Activated CD4-positive, alpha-beta T cell treated with anti-CD3 and anti-CD28 coated beads for 36 hours (primary cell): ENCODE measurements around the gene NHLH2. TPM values are rescaled to one million over a fixed set of nuclear protein-coding genes. Genes with fewer than 3 reads are reported as not detected.
A peak's percentile ranks its signal among the peaks of the same experiment; 100 is the strongest.

ENCODE experiments used
- ATAC-seq: fragments of 200-7000 bp; cut with Tn5 transposase; one replicate; pipeline ENCODE4 v1.10.0; 2021; ENCODE audit warnings: mild to moderate bottlenecking, moderate library complexity
- CTCF ChIA-PET: fragments of 350-600 bp; sonication (Branson Sonifier 250); formaldehyde crosslinking; loops from one replicate; lab custom pipeline; 2021; ENCODE audit warnings: antibody characterized with exemption; lab: Charles Lee
- POLR2A ChIA-PET: fragments of 350-600 bp; sonication (Branson Sonifier 250); formaldehyde crosslinking; loops from one replicate; lab custom pipeline; 2021; ENCODE audit warnings: antibody characterized with exemption, inconsistent platforms; lab: Charles Lee
- DNase-seq: peaks from one replicate; pipeline ENCODE4 v3.0.0-alpha.2; 2020
- H3K27ac Mint-ChIP-seq: one replicate; pipeline ENCODE4 v1.8.0; 2021; ENCODE audit warnings: mixed read lengths
- H3K27me3 Mint-ChIP-seq: one replicate; pipeline ENCODE4 v1.8.0; 2021; ENCODE audit warnings: mixed read lengths
- H3K36me3 Mint-ChIP-seq: one replicate; pipeline ENCODE4 v1.8.0; 2021; ENCODE audit warnings: low read depth, mixed read lengths
- H3K4me1 Mint-ChIP-seq: one replicate; pipeline ENCODE4 v1.8.0; 2021; ENCODE audit warnings: mixed read lengths
- H3K4me3 Mint-ChIP-seq: one replicate; pipeline ENCODE4 v1.8.0; 2021; ENCODE audit warnings: mild to moderate bottlenecking, moderate library complexity, mixed read lengths
- H3K9me3 Mint-ChIP-seq: one replicate; pipeline ENCODE4 v1.8.0; 2021; ENCODE audit warnings: low read depth, mixed read lengths
- intact Hi-C, 2 experiments: fragments of 100-400 bp; cut with DNase I in 1 of 2; cut with micrococcal nuclease in 1 of 2; formaldehyde crosslinking; loops; one replicate each; pipeline versions ENCODE4 v1.14.2 to v1.15.1; 2022 to 2024; cut with DNase I, micrococcal nuclease
- total RNA-seq, 2 experiments: library from RNA; stranded (reverse); gene quantifications; one replicate each; pipeline ENCODE4 v1.2.3, GENCODE V29; 2021

Gene NHLH2
- total RNA-seq, 2 experiments from 2014 or later, result not detected

GRCh38 chr1:115837341-115837739, 3.6 kb downstream of the NHLH2 start:
- CTCF ChIA-PET, result no interaction called here
- H3K4me3 Mint-ChIP-seq, result no peak overlapping the region
- peaks cover 54% of the 10 kb centered on the region for H3K27me3 Mint-ChIP-seq

GRCh38 chr1:115833856-115834255, 7.1 kb downstream of the NHLH2 start:
- peaks cover 3% of the 10 kb centered on the region for H3K4me1 Mint-ChIP-seq

More at GRCh38 chr1:115837341-115837739, 3.6 kb downstream of the NHLH2 start:
- intact Hi-C loops, result no loop called here
- no peak for ATAC-seq
- no peak for DNase-seq
- H3K9me3 Mint-ChIP-seq, result no peaks in the 10 kb centered on the region
- no peaks in the 10 kb centered on the region for H3K36me3 Mint-ChIP-seq
- POLR2A ChIA-PET, result no interaction called here
- H3K4me1 Mint-ChIP-seq, result peaks cover 5% of the 10 kb centered on the region
- no peak overlapping the region for H3K27ac Mint-ChIP-seq

GRCh38 chr1:115832651-115833050, 8.3 kb downstream of the NHLH2 start:
- peaks cover 54% of the 10 kb centered on the region for H3K27me3 Mint-ChIP-seq
- no peaks in the 10 kb centered on the region for H3K36me3 Mint-ChIP-seq
- ChIA-PET CTCF (interaction anchor here (0.6 to 0.7 kb wide), 2 partner anchors 29 to 237 kb away, joined by 3 to 5 read pairs; no protein-coding TSS in a partner anchor), POLR2A (no interaction called here)
- no peak for ATAC-seq
- H3K4me1 Mint-ChIP-seq, result peaks cover 7% of the 10 kb centered on the region
- intact Hi-C loops, result no loop called here
- no peak for DNase-seq
- no peak overlapping the region for H3K27ac Mint-ChIP-seq
- H3K4me3 Mint-ChIP-seq, result no peak overlapping the region
- no peaks in the 10 kb centered on the region for H3K9me3 Mint-ChIP-seq

More at GRCh38 chr1:115833856-115834255, 7.1 kb downstream of the NHLH2 start:
- no peak for DNase-seq
- POLR2A ChIA-PET, result no interaction called here
- no peaks in the 10 kb centered on the region for H3K36me3 Mint-ChIP-seq
- no peak for ATAC-seq
- no peak overlapping the region for H3K27ac Mint-ChIP-seq
- CTCF ChIA-PET, result no interaction called here
- no peaks in the 10 kb centered on the region for H3K9me3 Mint-ChIP-seq
- H3K27me3 Mint-ChIP-seq, result peaks cover 46% of the 10 kb centered on the region
- no peak overlapping the region for H3K4me3 Mint-ChIP-seq
- intact Hi-C loops, result no loop called here

GRCh38 chr1:115830963-115831362, 10.0 kb downstream of the NHLH2 start:
- ChIA-PET POLR2A (no interaction called here), CTCF (interaction anchor here (1.0 kb wide), 1 partner anchor 13 kb away, joined by 5 read pairs; no protein-coding TSS in a partner anchor)
- DNase-seq (no peak), ATAC-seq (no peak)
- intact Hi-C loops, result no loop called here
- Mint-ChIP-seq H3K27ac (no peak overlapping the region), H3K9me3 (no peaks in the 10 kb centered on the region), H3K27me3 (peaks cover 56% of the 10 kb centered on the region), H3K36me3 (no peaks in the 10 kb centered on the region), H3K4me1 (peaks cover 7% of the 10 kb centered on the region), H3K4me3 (no peak overlapping the region)

GRCh38 chr1:115829947-115830346, 11.0 kb downstream of the NHLH2 start:
- no peaks in the 10 kb centered on the region for H3K36me3 Mint-ChIP-seq
- H3K27me3 Mint-ChIP-seq, result peaks cover 56% of the 10 kb centered on the region
- H3K4me1 Mint-ChIP-seq, result peaks cover 7% of the 10 kb centered on the region
- intact Hi-C loops, result no loop called here
- POLR2A ChIA-PET, result no interaction called here
- DNase-seq (no peak), ATAC-seq (no peak)
- no peak overlapping the region for H3K4me3 Mint-ChIP-seq
- no peak overlapping the region for H3K27ac Mint-ChIP-seq
- H3K9me3 Mint-ChIP-seq, result no peaks in the 10 kb centered on the region
- CTCF ChIA-PET, result interaction anchor here (1.0 kb wide), 1 partner anchor 11 kb away, joined by 5 read pairs; no protein-coding TSS in a partner anchor

GRCh38 chr1:115829023-115829674, 11.8 kb downstream of the NHLH2 start:
- H3K4me3 Mint-ChIP-seq, result peak overlapping the region; percentile 52
- ChIA-PET POLR2A (no interaction called here), CTCF (no interaction called here)
- ATAC-seq (no peak), DNase-seq (no peak)
- H3K27ac Mint-ChIP-seq, result no peak overlapping the region
- peaks cover 54% of the 10 kb centered on the region for H3K27me3 Mint-ChIP-seq
- intact Hi-C loops, result no loop called here
- H3K4me1 Mint-ChIP-seq, result peaks cover 7% of the 10 kb centered on the region
- no peaks in the 10 kb centered on the region for H3K9me3 Mint-ChIP-seq
- H3K36me3 Mint-ChIP-seq, result no peaks in the 10 kb centered on the region

- Mint-ChIP-seq H3K36me3 (no peaks in the 10 kb centered on the region), H3K27me3 (peaks cover 53% of the 10 kb centered on the region), H3K4me3 (peak overlapping the region; percentile 52), H3K4me1 (peaks cover 7% of the 10 kb centered on the region), H3K27ac (no peak overlapping the region), H3K9me3 (no peaks in the 10 kb centered on the region)
- ATAC-seq, result peak; percentile 51
- ChIA-PET CTCF (no interaction called here), POLR2A (no interaction called here)
- peak; percentile 42 for DNase-seq
- intact Hi-C loops, result no loop called here
Measured at GRCh38 chr1:115828101-115829022, 12.6 kb downstream of the NHLH2 start.

GRCh38 chr1:115827452-115828044, 13.4 kb downstream of the NHLH2 start:
- H3K9me3 Mint-ChIP-seq, result no peaks in the 10 kb centered on the region
- no peak overlapping the region for H3K4me3 Mint-ChIP-seq
- DNase-seq (no peak), ATAC-seq (no peak)
- peaks cover 7% of the 10 kb centered on the region for H3K4me1 Mint-ChIP-seq
- H3K27me3 Mint-ChIP-seq, result peaks cover 52% of the 10 kb centered on the region
- H3K27ac Mint-ChIP-seq, result no peak overlapping the region
- POLR2A ChIA-PET, result no interaction called here
- intact Hi-C loops, result no loop called here
- CTCF ChIA-PET, result interaction anchor here (0.5 to 1.0 kb wide), 2 partner anchors 121 to 312 kb away, joined by 3 to 5 read pairs; no protein-coding TSS in a partner anchor
- H3K36me3 Mint-ChIP-seq, result no peaks in the 10 kb centered on the region

- H3K4me1 Mint-ChIP-seq, result peaks cover 7% of the 10 kb centered on the region
- no peak overlapping the region for H3K27ac Mint-ChIP-seq
- intact Hi-C loops, result no loop called here
- ChIA-PET POLR2A (no interaction called here), CTCF (interaction anchor here (1.0 kb wide), 1 partner anchor 120 kb away, joined by 5 read pairs; no protein-coding TSS in a partner anchor)
- H3K27me3 Mint-ChIP-seq, result peaks cover 46% of the 10 kb centered on the region
- no peak overlapping the region for H3K4me3 Mint-ChIP-seq
- ATAC-seq (no peak), DNase-seq (no peak)
- no peaks in the 10 kb centered on the region for H3K9me3 Mint-ChIP-seq
- no peaks in the 10 kb centered on the region for H3K36me3 Mint-ChIP-seq
Measured at GRCh38 chr1:115826628-115827027, 14.3 kb downstream of the NHLH2 start.

- CTCF ChIA-PET, result interaction anchor here (0.7 to 1.0 kb wide), 2 partner anchors 17 to 159 kb away, joined by 3 to 5 read pairs; no protein-coding TSS in a partner anchor
- Mint-ChIP-seq H3K4me3 (no peak overlapping the region), H3K27ac (no peak overlapping the region), H3K36me3 (no peaks in the 10 kb centered on the region), H3K27me3 (peaks cover 25% of the 10 kb centered on the region), H3K9me3 (no peaks in the 10 kb centered on the region), H3K4me1 (no peaks in the 10 kb centered on the region)
- POLR2A ChIA-PET, result no interaction called here
- intact Hi-C loops, result no loop called here
- no peak for DNase-seq
- ATAC-seq, result no peak
Measured at GRCh38 chr1:115822117-115822516, 18.8 kb downstream of the NHLH2 start.

GRCh38 chr1:115815694-115816093, 25.2 kb downstream of the NHLH2 start:
- Mint-ChIP-seq H3K27me3 (peaks cover 7% of the 10 kb centered on the region), H3K4me3 (no peak overlapping the region), H3K36me3 (no peaks in the 10 kb centered on the region), H3K9me3 (no peaks in the 10 kb centered on the region), H3K27ac (no peak overlapping the region), H3K4me1 (no peaks in the 10 kb centered on the region)
- no peak for ATAC-seq
- ChIA-PET CTCF (interaction anchor here (0.7 kb wide), 1 partner anchor 220 kb away, joined by 4 read pairs; no protein-coding TSS in a partner anchor), POLR2A (no interaction called here)
- no peak for DNase-seq
- intact Hi-C loops, result no loop called here
